ENCODE results near the gene KIN. TPM values are rescaled to one million over a fixed set of nuclear protein-coding genes. Genes with fewer than 3 reads are reported as not detected.

KIN gene
- total RNA-seq, 1 experiment from 2014 or later = 8.4 TPM

DNA sequence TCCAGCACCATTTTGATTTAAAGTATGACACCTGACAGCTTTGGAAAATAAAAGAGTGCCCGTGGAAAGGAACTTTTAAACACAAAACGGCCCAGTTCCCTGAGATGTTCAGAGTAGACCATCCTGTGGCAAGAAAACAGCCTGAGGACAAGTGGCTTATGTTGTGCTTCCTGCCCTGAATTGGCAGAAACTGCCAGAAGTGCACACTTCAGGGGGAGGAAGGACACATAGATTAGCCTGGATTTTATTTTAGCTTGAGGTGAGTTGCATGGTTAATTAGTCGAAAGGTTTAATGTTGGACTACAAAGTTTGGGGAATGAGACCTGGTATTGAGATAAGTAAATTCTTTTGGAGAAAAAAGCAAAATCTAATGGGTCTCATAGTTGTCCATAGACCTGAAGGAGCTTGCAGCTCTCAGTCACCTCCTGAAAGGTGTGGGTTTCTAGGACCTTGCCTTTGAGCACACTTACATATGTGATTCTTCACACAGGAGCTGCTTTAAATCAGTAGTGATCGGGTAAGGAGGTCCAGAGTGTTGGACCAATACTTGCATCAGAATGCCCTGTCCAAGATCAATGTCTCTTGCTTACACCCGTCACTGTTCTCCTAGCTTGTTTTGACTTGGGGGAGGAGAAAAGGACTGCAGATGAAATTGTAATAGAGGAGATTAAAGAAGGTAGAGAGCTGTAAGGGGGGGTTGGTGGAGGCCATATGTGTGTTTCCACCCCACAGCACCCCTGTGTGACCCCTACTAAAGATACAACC, 79.8 kb downstream of the KIN start:
- H3K4me1 ChIP-seq (ENCODE audit: control insufficient read depth, insufficient read depth, low read length) = no peaks in the 10 kb centered on the region
- no TSS peak for BruUV-seq (replicated peaks)
- no peaks in the 10 kb centered on the region for H3K9me3 ChIP-seq (ENCODE audit: control insufficient read depth, insufficient read depth, low read depth, low read length)
- no peak overlapping the region for H3K27ac ChIP-seq (ENCODE audit: low read length)
- H3K36me3 ChIP-seq (ENCODE audit: control insufficient read depth, insufficient read depth, low read length) = no peaks in the 10 kb centered on the region
- ChIA-PET CTCF (no interaction called here), POLR2A (no interaction called here)
- no peak for TF ChIP-seq SIN3A (IDR thresholded peaks at IDR 0.05; ENCODE audit: borderline replicate concordance, insufficient read depth, low read depth, low read length)
- TF ChIP-seq, protein P1, sequence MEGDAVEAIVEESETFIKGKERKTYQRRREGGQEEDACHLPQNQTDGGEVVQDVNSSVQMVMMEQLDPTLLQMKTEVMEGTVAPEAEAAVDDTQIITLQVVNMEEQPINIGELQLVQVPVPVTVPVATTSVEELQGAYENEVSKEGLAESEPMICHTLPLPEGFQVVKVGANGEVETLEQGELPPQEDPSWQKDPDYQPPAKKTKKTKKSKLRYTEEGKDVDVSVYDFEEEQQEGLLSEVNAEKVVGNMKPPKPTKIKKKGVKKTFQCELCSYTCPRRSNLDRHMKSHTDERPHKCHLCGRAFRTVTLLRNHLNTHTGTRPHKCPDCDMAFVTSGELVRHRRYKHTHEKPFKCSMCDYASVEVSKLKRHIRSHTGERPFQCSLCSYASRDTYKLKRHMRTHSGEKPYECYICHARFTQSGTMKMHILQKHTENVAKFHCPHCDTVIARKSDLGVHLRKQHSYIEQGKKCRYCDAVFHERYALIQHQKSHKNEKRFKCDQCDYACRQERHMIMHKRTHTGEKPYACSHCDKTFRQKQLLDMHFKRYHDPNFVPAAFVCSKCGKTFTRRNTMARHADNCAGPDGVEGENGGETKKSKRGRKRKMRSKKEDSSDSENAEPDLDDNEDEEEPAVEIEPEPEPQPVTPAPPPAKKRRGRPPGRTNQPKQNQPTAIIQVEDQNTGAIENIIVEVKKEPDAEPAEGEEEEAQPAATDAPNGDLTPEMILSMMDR (IDR thresholded peaks at IDR 0.05) = no peak
- no peak for TF ChIP-seq POLR2AphosphoS5 (IDR thresholded peaks at IDR 0.05; ENCODE audit: low read depth, low read length)
- no peak for TF ChIP-seq TCF7L2 (IDR thresholded peaks at IDR 0.05; ENCODE audit: low read depth, low read length)
- TF ChIP-seq, protein P2, sequence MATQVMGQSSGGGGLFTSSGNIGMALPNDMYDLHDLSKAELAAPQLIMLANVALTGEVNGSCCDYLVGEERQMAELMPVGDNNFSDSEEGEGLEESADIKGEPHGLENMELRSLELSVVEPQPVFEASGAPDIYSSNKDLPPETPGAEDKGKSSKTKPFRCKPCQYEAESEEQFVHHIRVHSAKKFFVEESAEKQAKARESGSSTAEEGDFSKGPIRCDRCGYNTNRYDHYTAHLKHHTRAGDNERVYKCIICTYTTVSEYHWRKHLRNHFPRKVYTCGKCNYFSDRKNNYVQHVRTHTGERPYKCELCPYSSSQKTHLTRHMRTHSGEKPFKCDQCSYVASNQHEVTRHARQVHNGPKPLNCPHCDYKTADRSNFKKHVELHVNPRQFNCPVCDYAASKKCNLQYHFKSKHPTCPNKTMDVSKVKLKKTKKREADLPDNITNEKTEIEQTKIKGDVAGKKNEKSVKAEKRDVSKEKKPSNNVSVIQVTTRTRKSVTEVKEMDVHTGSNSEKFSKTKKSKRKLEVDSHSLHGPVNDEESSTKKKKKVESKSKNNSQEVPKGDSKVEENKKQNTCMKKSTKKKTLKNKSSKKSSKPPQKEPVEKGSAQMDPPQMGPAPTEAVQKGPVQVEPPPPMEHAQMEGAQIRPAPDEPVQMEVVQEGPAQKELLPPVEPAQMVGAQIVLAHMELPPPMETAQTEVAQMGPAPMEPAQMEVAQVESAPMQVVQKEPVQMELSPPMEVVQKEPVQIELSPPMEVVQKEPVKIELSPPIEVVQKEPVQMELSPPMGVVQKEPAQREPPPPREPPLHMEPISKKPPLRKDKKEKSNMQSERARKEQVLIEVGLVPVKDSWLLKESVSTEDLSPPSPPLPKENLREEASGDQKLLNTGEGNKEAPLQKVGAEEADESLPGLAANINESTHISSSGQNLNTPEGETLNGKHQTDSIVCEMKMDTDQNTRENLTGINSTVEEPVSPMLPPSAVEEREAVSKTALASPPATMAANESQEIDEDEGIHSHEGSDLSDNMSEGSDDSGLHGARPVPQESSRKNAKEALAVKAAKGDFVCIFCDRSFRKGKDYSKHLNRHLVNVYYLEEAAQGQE (IDR thresholded peaks at IDR 0.05; ENCODE audit: insufficient read depth in 1 of 2, low read depth in 2 of 2, low read length in 1 of 2) = no peak
- in situ Hi-C loops (cut with HindIII; ENCODE audit: low pct_unique_long_range_greater_than_20kb, low sequenced_read_pairs) = no loop called here
- intact Hi-C loops (cut with micrococcal nuclease; ENCODE audit: unreplicated experiment) = no loop called here
- H3K4me3 ChIP-seq (ENCODE audit: low read depth in 2 of 2, low read length in 2 of 2) = no peak overlapping the region
- ATAC-seq (no peak), DNase-seq (ENCODE audit: low read depth, low spot score) (no peak)
- peaks cover 6% of the 10 kb centered on the region for H3K27me3 ChIP-seq (ENCODE audit: control insufficient read depth, insufficient read depth, low read length)

DNA sequence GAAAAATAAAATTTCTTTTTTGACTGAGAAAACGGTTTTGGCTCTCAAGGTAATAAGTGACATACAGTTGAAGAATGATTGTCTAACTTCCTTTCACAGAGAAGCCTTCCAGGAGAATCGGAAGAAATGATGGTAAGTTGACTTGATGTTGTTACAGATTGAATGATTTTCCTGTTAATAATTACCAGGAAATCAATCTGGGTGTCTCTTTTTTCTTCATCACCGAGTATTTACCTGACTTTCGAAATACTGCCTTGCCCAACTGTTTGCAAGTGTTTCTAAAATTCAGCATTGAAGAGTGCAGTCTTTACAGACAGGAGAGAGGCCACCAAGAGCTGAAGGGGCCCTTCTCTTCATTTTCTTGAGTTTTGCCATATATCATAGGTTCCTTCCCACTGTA, 80.7 kb downstream of the KIN start:
- POLR2A ChIA-PET = no interaction called here

More for the DNA sequence above, 80.7 kb downstream of the KIN start:
- no peak for TF ChIP-seq SIN3A (IDR thresholded peaks at IDR 0.05; ENCODE audit: borderline replicate concordance, insufficient read depth, low read depth, low read length)
- TF ChIP-seq POLR2AphosphoS5 (IDR thresholded peaks at IDR 0.05; ENCODE audit: low read depth, low read length) = no peak
- no peak for TF ChIP-seq TCF7L2 (IDR thresholded peaks at IDR 0.05; ENCODE audit: low read depth, low read length)
- TF ChIP-seq, protein P2 (IDR thresholded peaks at IDR 0.05; ENCODE audit: insufficient read depth in 1 of 2, low read depth in 2 of 2, low read length in 1 of 2) = no peak
- TF ChIP-seq, protein P1 (IDR thresholded peaks at IDR 0.05) = no peak
- in situ Hi-C loops (cut with HindIII; ENCODE audit: low pct_unique_long_range_greater_than_20kb, low sequenced_read_pairs) = no loop called here
- H3K9me3 ChIP-seq (ENCODE audit: control insufficient read depth, insufficient read depth, low read depth, low read length) = no peaks in the 10 kb centered on the region
- no peaks in the 10 kb centered on the region for H3K36me3 ChIP-seq (ENCODE audit: control insufficient read depth, insufficient read depth, low read length)
- no peak overlapping the region for H3K27ac ChIP-seq (ENCODE audit: low read length)
- no peak for ATAC-seq
- BruUV-seq (replicated peaks) = no TSS peak
- CTCF ChIA-PET = no interaction called here
- H3K27me3 ChIP-seq (ENCODE audit: control insufficient read depth, insufficient read depth, low read length) = peaks cover 6% of the 10 kb centered on the region
- no peak for DNase-seq (ENCODE audit: low read depth, low spot score)
- no peak overlapping the region for H3K4me3 ChIP-seq (ENCODE audit: low read depth in 2 of 2, low read length in 2 of 2)
- no peaks in the 10 kb centered on the region for H3K4me1 ChIP-seq (ENCODE audit: control insufficient read depth, insufficient read depth, low read length)
- intact Hi-C loops (cut with micrococcal nuclease; ENCODE audit: unreplicated experiment) = no loop called here

Data from Panc1 (cell line).